OCI-LY1 (cell line): Measurements from ENCODE around the gene RAPGEF1.

Experiments
- CTCF ChIP-seq: fragments of 200-600 bp; sonication (generic), shearing (Covaris generic); IDR thresholded peaks from 2 replicates; pipeline ENCODE4 v1.5.1; 2017; ENCODE audit warnings: mild to moderate bottlenecking, antibody characterized with exemption, low read length, moderate library complexity, mixed read lengths
- EZH2 ChIP-seq: fragments of 200-600 bp; sonication (generic), shearing (Covaris generic); IDR thresholded peaks from 2 replicates; pipeline ENCODE4 v1.8.0; 2017; ENCODE audit warnings: borderline replicate concordance, mixed run types, mild to moderate bottlenecking, antibody characterized with exemption, low read length, moderate library complexity, mixed read lengths

GRCh38 chr9:131631306-131631705, 108.6 kb downstream of the RAPGEF1 start:
- TF ChIP-seq CTCF: no peak
- TF ChIP-seq EZH2: no peak
